B cell (primary cell): Measurements from ENCODE around the gene CFAP210.

Source experiments
- CTCF ChIP-seq: fragments of 200-600 bp; IDR thresholded peaks from one replicate; pipeline ENCODE4 v1.8.0; 2022; ENCODE audit warnings: antibody characterized with exemption, mild to moderate bottlenecking
- EZH2 ChIP-seq: IDR thresholded peaks from 2 replicates; pipeline ENCODE4 v1.6.1; 2012; ENCODE audit warnings: borderline replicate concordance, low read depth, mild to moderate bottlenecking, moderate library complexity, low read length; ENCODE audit not compliant: insufficient read depth, poor library complexity, severe bottlenecking

GRCh38 chr2:169712791-169713227 lies 18.6 kb upstream of the CFAP210 start:
- TF ChIP-seq CTCF (no peak), EZH2 (no peak)
